NCI-H446 treated with DMSO at 0.1 percent for 48 hours (cell line): ENCODE results near the gene ASPRV1.
"Not testable (repeated sequence)": the region's sequence is repeated elsewhere in the genome, so short reads cannot be mapped to it uniquely, and the experiment has no call there.

Experiments used
- DNase-seq: peaks from one replicate; lab custom pipeline; 2025; lab: John Stamatoyannopoulos, UW

The ASPRV1 gene

DNA sequence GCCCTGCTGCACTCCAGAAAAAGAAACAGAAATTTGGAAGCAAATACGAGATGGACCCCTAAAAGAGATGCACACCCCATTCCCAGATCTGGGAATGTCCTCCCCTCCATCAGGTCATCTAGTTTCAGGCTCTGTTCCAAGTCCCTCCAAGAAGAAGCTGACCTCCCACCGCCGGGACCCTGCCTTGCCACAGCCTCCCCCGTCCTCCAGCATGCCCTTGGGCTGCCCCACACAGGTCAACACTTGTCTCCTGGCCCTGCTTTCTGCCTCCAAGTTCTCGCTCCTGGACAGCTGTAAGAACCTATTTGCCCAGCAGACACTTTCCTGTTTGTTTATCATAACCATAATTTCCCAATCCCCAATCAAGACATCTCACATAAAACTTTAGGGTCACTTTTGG, 2.0 kb downstream of the ASPRV1 start:
- no peak for DNase-seq

- no peak for DNase-seq
Observed at GRCh38 chr2:69958480-69958879, 3.0 kb downstream of the ASPRV1 start.

DNA sequence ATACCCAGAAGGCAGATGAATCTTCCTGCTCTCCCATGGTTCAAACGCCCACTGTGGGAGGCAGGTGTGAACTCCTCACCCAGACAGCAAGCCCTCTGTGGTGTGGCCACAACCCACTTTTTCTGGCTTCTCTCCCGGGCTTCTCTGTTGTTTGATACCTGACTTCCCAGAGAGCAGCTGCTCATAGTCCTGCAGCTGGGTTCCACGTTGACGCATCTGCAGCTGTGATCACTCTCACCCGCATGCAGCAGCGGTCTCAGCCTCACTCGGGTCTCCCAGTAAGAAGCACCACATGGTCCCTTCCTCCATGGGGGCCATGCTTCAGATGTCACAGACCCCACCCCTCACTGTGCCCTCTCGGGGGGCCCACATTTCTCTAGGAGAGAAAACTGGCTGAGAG, 3.5 kb downstream of the ASPRV1 start:
- DNase-seq = no peak

GRCh38 chr2:69956475-69956979, 4.9 kb downstream of the ASPRV1 start:
- DNase-seq = no peak

- DNase-seq = no peak
Observed at GRCh38 chr2:69955029-69955428, 6.4 kb downstream of the ASPRV1 start.

GRCh38 chr2:69954084-69954483, 7.3 kb downstream of the ASPRV1 start:
- DNase-seq = no peak

DNA sequence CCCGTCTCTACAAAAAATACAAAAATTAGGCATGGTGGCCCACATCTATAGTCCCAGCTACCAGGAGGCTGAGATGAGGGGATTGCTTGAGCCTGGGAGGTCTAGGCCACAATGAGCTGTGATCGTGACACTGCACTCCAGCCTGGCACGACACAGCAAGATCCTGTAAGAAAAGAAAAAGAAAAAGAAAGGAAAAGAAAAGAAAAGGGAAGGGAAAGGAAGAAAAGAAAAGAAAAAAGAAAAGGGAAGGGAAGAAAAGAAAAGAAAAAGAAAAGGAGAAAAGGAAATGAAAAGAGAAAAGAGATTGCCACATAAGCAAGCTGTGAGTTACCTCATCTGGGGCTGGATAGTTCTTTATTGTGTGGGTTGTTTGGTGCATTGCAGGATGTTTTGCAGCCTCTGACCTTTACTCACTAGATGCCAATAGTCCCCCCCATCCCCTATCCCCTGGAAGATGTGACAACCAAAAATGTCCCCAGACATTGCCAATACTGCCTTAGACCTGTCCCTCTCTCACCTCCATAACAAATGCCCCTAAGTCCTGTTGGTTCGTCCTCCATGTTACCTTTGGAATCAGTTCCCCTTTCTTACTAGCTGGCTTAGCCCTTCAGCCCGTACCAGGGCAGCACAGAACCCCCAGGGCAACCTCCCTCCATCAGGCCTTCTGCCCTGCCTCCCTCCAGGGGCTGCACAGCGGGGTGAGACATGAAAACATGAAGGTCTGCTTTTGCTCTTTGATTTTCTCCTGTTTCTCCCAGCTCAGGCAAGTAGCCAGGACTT, 8.9 kb downstream of the ASPRV1 start:
- no peak for DNase-seq

DNA sequence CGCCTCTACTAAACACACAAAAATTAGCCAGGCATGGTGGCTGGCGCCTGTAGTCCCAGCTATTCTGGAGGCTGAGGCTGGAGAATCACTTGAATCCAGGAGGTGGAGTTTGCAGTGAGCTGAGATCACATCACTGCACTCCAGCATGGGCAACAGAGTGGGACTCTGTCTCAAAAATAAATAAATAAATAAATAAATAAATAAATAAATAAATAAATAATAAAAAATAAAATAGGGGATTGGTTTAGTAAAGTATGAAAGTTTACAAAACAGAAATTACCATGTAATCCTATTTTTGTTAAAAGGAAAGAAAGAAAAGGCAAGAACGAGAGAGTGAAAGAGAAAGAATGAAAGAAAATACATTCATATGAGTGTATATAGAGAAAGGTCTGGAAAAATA, 10.8 kb downstream of the ASPRV1 start:
- not testable (repeated sequence) for DNase-seq

DNA sequence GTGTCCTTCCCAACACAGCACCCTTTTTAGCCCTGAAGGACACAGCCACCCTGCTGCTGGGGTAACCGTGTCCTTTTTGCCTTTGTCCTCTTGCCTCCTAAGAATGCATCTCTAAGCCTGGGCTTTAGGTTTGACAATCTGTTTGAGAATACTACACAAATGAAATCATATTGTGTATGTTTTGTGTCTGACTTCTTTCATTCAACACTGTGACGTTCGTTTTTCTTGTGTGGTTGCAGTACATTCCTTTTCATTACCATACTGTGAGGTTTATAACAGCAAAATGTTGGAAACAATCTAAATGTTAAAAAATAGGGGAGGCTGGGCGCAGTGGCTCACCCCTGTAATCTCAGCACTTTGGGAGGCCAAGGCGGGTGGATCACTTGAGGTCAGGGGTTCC, 11.2 kb downstream of the ASPRV1 start:
- DNase-seq = no peak

DNA sequence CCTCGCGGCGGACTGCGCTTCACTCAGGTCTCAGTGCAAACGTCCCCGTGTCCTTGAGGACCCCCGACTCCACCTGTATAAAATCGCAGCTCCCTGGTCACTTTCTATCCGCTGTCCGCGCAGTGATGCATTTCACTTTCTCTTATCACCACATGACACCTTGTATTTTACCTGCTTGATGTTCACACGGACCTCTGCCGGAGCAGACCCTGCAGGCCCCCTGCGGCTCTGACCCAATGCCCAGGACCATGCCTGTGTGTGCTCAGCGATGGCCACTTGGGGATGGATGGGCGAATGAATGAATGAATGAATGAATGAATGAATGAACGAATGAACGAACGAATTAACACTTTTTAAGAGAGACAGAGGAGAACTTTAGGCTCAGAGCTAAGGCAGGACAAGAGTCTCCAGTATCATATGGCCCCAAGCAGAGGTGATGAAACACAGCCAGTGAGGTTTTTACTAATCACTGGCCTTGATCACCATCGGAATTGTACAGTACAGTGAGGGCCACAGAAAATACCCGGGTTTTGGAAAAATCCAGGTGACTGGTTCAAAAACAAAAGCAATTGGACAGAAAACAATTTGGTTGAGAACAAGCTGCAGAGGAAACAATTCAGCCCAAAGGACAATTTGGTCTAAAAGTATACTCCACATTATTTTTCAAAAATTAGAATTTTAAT, 12.3 kb downstream of the ASPRV1 start:
- no peak for DNase-seq

GRCh38 chr2:69948032-69948962, 13.1 kb downstream of the ASPRV1 start:
- DNase-seq = no peak

DNA sequence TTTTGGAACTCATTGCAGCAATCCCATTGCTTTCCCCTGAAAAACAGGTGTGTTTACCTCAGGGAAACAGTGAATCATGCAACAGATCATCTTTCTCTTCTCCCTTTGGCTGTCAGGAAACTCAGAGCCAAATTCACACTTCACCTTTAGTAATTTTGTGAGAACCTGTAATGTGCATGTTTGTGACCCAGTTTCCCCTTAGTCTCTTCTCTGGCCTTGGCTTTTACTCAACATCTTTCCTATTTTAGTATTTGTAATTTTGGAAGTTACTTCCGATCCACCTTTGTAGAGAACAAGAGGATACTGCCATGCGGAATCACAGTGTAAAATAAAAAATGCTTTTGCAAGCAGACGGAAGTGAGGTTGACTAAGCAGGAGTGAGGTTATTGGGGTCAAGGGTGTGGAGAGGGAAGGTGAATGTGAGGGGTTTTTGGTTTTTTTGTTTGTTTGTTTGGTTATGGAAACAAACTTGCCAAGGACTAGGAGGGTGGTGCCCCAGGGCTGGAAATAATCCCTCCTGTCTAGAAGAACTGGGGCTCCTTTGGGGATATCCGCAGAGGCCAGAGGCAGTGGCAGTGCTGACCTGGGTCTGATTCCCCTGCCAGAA, 14.0 kb downstream of the ASPRV1 start:
- DNase-seq = no peak

DNA sequence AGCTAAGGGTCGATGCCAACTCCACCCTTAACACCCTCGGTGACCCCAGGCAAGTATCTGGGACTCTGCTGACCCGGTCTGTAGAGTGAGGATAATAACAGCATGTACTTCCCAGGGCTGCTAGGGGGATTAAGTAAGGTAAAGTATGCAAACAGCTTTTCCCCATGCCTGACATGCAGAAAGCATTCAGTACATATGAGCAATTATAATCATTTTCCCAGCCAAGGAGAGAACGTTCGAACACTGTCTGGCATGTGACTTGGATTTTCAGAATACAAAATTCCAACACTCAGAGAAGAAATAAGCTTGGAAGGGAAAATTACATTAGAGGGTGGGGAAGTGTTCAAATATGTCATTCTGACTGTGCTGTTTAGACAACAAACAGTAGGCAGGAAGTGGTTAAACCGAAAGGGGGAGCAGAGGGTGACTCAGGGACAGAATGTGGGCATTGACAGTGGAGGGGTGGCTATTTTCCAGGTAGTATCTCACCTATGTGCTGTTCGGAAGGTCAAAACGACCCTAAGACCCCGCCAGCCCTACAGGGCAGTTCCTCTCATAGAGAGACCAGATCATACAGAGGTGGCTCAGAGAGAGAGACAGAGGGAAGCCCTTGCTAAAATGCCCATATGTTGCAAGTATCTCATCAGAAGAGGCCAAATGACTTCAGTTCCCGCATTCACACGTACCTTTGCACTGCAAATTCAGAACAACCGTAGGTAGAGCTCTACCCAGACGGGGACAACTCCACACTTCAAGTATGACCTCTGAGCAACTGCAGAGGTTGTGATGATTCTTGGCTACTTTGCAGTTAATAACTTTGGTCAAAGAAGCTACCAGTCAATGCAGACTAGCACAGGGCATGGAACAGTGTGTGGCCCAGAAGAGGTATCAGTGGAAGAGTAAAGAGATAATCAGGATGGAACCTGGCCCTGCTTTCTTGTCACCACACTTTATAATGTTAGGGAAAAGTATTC, 14.8 kb downstream of the ASPRV1 start:
- DNase-seq = no peak

DNA sequence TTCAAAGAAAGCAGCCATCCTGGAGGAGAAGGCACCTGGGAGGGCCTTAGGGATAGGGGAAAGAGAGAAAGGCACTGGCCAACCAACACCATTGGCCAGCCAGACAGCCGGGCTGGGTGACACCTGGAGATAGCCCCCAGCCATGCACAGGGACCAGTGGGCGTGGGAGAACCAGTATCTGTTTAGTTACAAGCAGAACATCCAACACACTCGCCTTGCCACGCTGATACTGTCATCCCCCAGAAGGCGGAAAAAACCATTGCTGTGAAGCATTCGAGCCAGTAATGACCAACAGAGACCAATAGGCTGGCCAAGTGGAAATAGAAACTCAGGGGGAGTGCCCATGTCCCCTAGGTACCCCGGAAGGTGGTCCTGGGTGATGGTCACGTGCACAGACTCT, 15.5 kb downstream of the ASPRV1 start:
- no peak for DNase-seq

- DNase-seq = no peak
Observed at GRCh38 chr2:69945441-69945840, 16.0 kb downstream of the ASPRV1 start.

- DNase-seq = no peak
Observed at GRCh38 chr2:69944756-69945155, 16.7 kb downstream of the ASPRV1 start.

GRCh38 chr2:69943843-69944525, 17.4 kb downstream of the ASPRV1 start:
- no peak for DNase-seq

DNA sequence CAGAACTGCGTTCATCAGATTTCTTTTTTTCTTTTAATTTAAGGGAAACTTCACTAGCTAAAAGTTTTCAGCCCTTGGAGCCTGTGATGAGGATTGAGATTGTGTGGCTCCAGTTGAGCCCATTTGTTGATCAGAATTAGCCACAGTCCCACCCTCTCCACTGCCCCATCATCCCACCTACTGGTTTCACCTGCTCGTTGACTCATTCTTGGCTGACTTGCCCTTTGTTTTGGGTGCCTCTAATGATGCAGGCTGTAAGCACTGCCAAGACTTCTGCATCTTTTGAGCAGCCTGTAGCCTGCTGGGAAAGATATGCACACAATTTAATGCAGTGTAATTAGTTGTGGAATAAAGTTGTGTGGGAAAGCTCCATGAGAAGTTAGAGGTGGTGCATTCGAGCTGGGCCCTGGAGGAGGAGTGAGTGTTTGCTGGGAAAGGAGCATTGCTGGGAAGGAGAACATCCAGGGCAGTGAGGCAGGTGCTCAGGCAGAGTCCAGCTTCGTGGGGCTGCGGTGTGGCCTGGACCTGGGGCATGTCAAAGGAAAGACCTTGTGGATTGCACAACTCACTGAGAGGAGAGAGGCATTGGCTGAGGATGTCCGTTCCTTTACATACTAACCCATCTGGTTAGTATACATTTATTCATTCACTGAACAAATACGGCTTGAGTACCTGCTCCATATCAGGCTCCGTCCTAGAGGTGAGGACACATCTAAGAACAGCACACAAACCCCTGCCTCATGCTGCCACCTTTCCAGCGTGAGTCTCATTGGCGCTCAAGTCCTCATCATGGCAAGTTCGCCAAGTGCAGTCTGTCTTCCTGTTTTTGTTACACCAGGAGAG, 18.2 kb downstream of the ASPRV1 start:
- no peak for DNase-seq

DNA sequence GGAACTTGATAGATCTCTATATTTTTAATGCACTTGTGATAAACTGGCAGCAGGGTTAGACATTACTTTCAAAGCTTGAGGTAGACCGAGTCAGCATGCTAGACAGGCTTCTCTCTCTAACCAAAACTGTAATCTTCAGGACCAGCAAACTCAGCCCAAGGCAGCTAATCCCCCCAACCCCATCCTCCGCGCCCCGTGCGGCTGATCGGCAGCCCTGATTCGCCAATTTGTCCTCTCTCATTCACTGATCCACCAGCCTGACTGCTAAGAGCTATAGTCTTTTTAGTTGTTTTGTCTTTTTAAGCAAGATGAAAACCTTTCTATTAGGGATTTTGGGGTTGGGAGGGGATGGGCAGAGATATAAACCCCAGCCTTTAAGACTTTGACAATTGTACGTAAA, 20.7 kb downstream of the ASPRV1 start:
- no peak for DNase-seq
